Smooth muscle cell (in vitro differentiated cells): ENCODE measurements around the gene KIF24. TPM values are rescaled to one million over a fixed set of nuclear protein-coding genes. Genes with fewer than 3 reads are reported as not detected.

ENCODE experiments used
- DNase-seq: peaks from one replicate; lab custom pipeline; 2025; ENCODE audit not compliant: unreplicated experiment; lab: John Stamatoyannopoulos, UW
- H2AFZ ChIP-seq: fragments of 200-600 bp; sonication (generic); 2 replicates; pipeline ENCODE4 v1.6.0; 2016; ENCODE audit warnings: antibody characterized with exemption, low read depth, mild to moderate bottlenecking
- H3F3A ChIP-seq: fragments of 200-600 bp; sonication (generic); 2 replicates; pipeline ENCODE4 v1.6.0; 2017; ENCODE audit warnings: antibody characterized with exemption, low read depth
- H3K27ac ChIP-seq: fragments of 200-600 bp; sonication (generic); 2 replicates; pipeline ENCODE4 v1.5.1; 2016; ENCODE audit warnings: low read depth, mild to moderate bottlenecking
- H3K27me3 ChIP-seq: fragments of 200-600 bp; sonication (generic); 2 replicates; pipeline ENCODE4 v1.6.1; 2016; ENCODE audit warnings: low read depth, mild to moderate bottlenecking
- H3K36me3 ChIP-seq: fragments of 200-600 bp; sonication (generic); 2 replicates; pipeline ENCODE4 v1.5.1; 2016; ENCODE audit warnings: low read depth
- H3K4me1 ChIP-seq: fragments of 200-600 bp; sonication (generic); 2 replicates; pipeline ENCODE4 v1.5.1; 2016; ENCODE audit warnings: low read depth
- H3K4me2 ChIP-seq: fragments of 200-600 bp; sonication (generic); 2 replicates; pipeline ENCODE4 v1.6.0; 2016; ENCODE audit warnings: mild to moderate bottlenecking
- H3K4me3 ChIP-seq: fragments of 200-600 bp; sonication (generic); 2 replicates; pipeline ENCODE4 v1.5.1; 2016; ENCODE audit warnings: mild to moderate bottlenecking
- H3K79me2 ChIP-seq: fragments of 200-600 bp; sonication (generic); 2 replicates; pipeline ENCODE4 v1.6.0; 2016; ENCODE audit warnings: low read depth, mild to moderate bottlenecking
- H3K9ac ChIP-seq: fragments of 200-600 bp; sonication (generic); 2 replicates; pipeline ENCODE4 v1.6.0; 2016; ENCODE audit warnings: low read depth
- H3K9me3 ChIP-seq: fragments of 200-600 bp; sonication (generic); replicated peaks from 2 replicates; pipeline ENCODE4 v1.5.1; 2016; ENCODE audit warnings: low read depth
- H4K20me1 ChIP-seq: fragments of 200-600 bp; sonication (generic); 2 replicates; pipeline ENCODE4 v1.6.0; 2016; ENCODE audit warnings: low read depth
- CTCF ChIP-seq: fragments of 200-600 bp; sonication (generic); IDR thresholded peaks from 2 replicates; pipeline ENCODE4 v1.5.1; 2017; ENCODE audit warnings: borderline replicate concordance, mild to moderate bottlenecking, antibody characterized with exemption; ENCODE audit not compliant: insufficient read depth, poor library complexity, severe bottlenecking
- whole genome bisulfite sequencing: methylation state at CpG from one replicate; pipeline ENCODE4 v1.1.7; 2016; ENCODE audit warnings: low lambda C conversion rate; 5-methylcytosine and 5-hydroxymethylcytosine counted together
- polyA plus RNA-seq: library from polyadenylated mRNA; unstranded; fragments of >200 nt; fragmentation: Nextera tagmentation; extraction: Ambion mirVana; gene quantifications from 2 replicates; pipeline ENCODE4 v1.2.1, GENCODE V29; 2016
- total RNA-seq: library from RNA; depleted of rRNA; stranded (reverse); fragments of >200 nt; gene quantifications from 2 replicates; pipeline ENCODE4 v1.2.3, GENCODE V29; 2014

The KIF24 gene
- total and polyA plus RNA-seq, 2 experiments from 2014 or later: 0.51 to 1.2 TPM

- Histone ChIP-seq H3K27me3 (peaks cover 6% of the 10 kb centered on the region), H3K4me3 (peak within 1 kb of the TSS; percentile 66), H3F3A (no peaks in the 10 kb centered on the region), H3K9me3 (no peaks in the 10 kb centered on the region), H3K36me3 (no peaks in the 10 kb centered on the region), H3K4me1 (no peaks in the 10 kb centered on the region), H3K79me2 (no peaks in the 10 kb centered on the region), H3K9ac (no peak within 1 kb of the TSS), H3K27ac (no peak within 1 kb of the TSS), H4K20me1 (no peaks in the 10 kb centered on the region), H3K4me2 (peak within 1 kb of the TSS; percentile 92), H2AFZ (peak within 1 kb of the TSS; percentile 38)
- under 1% methylated on average over 49 of the region's 54 CpGs for WGBS
- peak; percentile 52 for DNase-seq
- no peak for TF ChIP-seq CTCF
Measured at GRCh38 chr9:34376596-34377403, 47.7 kb upstream of the KIF24 start, which contains the start of gene MYORG. Gene MYORG (minus strand): TSS chr9:34376898. CDS start chr9:34372943, 3,955 bp downstream.

GRCh38 chr9:34375901-34376595 is 47.0 kb upstream of the KIF24 start:
- no peak for DNase-seq
- H3K9me3 ChIP-seq: no peaks in the 10 kb centered on the region
- 6% methylated on average over 22 of the region's 22 CpGs for WGBS

GRCh38 chr9:34374905-34375552 is 46.0 kb upstream of the KIF24 start:
- Histone ChIP-seq H3K4me2 (no peak overlapping the region), H3K4me1 (no peaks in the 10 kb centered on the region), H3K9me3 (no peaks in the 10 kb centered on the region), H3F3A (no peaks in the 10 kb centered on the region), H4K20me1 (no peaks in the 10 kb centered on the region), H3K36me3 (no peaks in the 10 kb centered on the region), H3K4me3 (peak overlapping the region; percentile 66), H2AFZ (no peak overlapping the region), H3K79me2 (no peaks in the 10 kb centered on the region), H3K27me3 (no peaks in the 10 kb centered on the region), H3K9ac (no peak overlapping the region), H3K27ac (no peak overlapping the region)
- TF ChIP-seq CTCF: no peak
- no peak for DNase-seq
- WGBS: 35% methylated on average over 5 of the region's 5 CpGs

More at GRCh38 chr9:34375901-34376595, 47.0 kb upstream of the KIF24 start:
- peak; percentile 16 for TF ChIP-seq CTCF
- no peaks in the 10 kb centered on the region for H3F3A ChIP-seq
- peak overlapping the region; percentile 92 for H3K4me2 ChIP-seq
- H3K36me3 ChIP-seq: no peaks in the 10 kb centered on the region
- no peaks in the 10 kb centered on the region for H4K20me1 ChIP-seq
- peak overlapping the region; percentile 66 for H3K4me3 ChIP-seq
- no peak overlapping the region for H3K27ac ChIP-seq
- peak overlapping the region; percentile 38 for H2AFZ ChIP-seq
- no peaks in the 10 kb centered on the region for H3K27me3 ChIP-seq
- no peak overlapping the region for H3K9ac ChIP-seq
- no peaks in the 10 kb centered on the region for H3K79me2 ChIP-seq
- no peaks in the 10 kb centered on the region for H3K4me1 ChIP-seq
